ENCODE data around the gene USP10. TPM values are rescaled to one million over a fixed set of nuclear protein-coding genes. Genes with fewer than 3 reads are reported as not detected.

USP10 gene
- total RNA-seq, 1 donor from 2014 or later = 62.7 TPM

DNA sequence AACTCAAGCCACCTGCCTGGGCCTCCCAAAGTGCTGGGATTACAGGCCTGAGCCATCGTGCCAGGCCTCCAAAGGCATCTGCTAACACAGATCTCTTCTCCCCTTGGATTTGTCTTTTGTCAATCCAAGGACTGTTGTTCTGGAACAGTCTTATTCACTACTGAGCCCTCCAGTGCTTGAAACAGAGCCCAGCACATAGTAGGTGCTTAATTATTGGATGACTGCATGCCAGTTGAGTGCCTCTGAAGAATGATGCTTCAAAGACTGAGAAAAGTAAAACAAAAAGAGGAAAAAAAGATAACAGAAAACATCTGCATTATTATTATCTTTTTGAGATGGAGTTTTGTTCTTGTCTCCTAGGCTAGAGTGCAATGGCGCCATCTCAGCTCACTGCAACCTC, 118.3 kb downstream of the USP10 start:
- Histone ChIP-seq H3K27me3 (ENCODE audit: low read depth) (peaks cover 13% of the 10 kb centered on the region), H3K4me3 (no peak overlapping the region), H3K36me3 (no peaks in the 10 kb centered on the region), H3K4me1 (peaks cover 10% of the 10 kb centered on the region), H3K27ac (no peak overlapping the region), H3K9me3 (no peaks in the 10 kb centered on the region)
- intact Hi-C loops (cut with DNase I) = no loop called here
- no peak for DNase-seq
- TF ChIP-seq, protein P1, sequence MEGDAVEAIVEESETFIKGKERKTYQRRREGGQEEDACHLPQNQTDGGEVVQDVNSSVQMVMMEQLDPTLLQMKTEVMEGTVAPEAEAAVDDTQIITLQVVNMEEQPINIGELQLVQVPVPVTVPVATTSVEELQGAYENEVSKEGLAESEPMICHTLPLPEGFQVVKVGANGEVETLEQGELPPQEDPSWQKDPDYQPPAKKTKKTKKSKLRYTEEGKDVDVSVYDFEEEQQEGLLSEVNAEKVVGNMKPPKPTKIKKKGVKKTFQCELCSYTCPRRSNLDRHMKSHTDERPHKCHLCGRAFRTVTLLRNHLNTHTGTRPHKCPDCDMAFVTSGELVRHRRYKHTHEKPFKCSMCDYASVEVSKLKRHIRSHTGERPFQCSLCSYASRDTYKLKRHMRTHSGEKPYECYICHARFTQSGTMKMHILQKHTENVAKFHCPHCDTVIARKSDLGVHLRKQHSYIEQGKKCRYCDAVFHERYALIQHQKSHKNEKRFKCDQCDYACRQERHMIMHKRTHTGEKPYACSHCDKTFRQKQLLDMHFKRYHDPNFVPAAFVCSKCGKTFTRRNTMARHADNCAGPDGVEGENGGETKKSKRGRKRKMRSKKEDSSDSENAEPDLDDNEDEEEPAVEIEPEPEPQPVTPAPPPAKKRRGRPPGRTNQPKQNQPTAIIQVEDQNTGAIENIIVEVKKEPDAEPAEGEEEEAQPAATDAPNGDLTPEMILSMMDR (IDR thresholded peaks at IDR 0.05) = no peak
- no peak for ATAC-seq

DNA sequence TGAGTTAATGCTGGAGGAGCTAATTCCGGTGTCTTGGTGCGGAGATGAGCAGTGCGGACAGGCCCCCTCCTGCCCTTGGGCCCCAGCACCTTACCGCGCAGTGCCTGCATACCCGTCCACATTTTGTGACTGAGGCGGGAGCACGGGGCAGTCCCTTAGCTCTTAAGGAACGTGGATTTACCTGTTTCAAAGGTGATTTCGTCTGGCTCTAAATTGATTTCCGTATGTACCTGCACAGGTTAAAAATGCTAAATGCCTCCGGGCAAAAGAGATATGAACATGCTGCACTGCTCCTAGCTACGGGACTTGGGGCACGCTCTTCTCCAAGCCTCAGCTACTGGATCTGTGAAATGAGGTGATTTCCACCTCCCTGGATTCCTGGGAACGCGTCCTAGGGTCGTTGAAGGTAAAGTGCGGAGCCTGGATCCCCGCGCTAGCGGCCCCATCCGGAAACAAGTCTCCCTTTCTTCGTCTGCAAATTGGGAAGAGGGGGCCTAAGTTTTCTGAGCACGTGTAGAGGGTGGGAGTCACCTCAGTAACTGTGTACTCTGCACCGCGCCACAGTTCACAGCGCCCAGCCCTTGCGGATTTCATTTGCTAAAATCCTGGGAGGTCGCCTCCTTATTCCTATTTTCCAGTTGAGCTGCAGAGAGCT, 119.3 kb downstream of the USP10 start:
- ATAC-seq (peak in 1 of 2 donors; percentile 3), DNase-seq (no peak)
- Histone ChIP-seq H3K36me3 (no peaks in the 10 kb centered on the region), H3K4me1 (peaks cover 20% of the 10 kb centered on the region), H3K9me3 (no peaks in the 10 kb centered on the region), H3K4me3 (peak overlapping the region; percentile 61), H3K27me3 (ENCODE audit: low read depth) (peaks cover 17% of the 10 kb centered on the region), H3K27ac (no peak overlapping the region)
- TF ChIP-seq, protein P1 (IDR thresholded peaks at IDR 0.05) = no peak
- intact Hi-C loops (cut with DNase I) = no loop called here

DNA sequence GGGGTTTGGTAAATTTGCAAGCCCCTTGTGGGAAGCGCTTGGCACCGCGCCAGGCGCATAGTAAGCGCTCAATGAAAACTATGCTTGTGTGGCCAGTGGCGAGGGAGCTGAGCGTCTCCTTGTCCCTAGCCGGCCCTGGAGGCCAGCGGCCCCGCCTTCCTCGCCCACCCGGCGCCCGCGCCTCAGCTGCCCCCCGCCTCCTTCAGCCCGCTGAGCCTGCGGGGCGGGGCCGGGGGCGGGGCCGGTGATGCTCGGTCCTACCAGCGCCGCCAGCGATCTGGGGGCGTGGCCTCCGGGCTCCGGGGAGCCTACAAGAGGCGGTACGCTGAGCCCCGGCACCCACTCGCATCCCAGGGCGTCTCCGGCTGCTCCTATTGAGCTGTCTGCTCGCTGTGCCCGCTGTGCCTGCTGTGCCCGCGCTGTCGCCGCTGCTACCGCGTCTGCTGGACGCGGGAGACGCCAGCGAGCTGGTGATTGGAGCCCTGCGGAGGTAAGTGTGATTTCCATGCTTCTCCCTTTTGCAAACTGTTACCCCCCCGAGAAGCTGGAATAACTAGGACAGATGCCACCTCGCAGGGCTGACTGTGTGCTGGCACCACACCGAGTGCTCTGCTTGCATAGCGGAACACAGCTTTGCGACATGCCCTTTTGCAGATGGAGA, 120.0 kb downstream of the USP10 start, which contains the start of gene CRISPLD2:
Gene CRISPLD2 (plus strand): TSS at position 342 of the 661 bp plus-strand sequence. CDS start 18,511 bp downstream, outside the sequence.
- H3K4me1 ChIP-seq = peaks cover 25% of the 10 kb centered on the region
- peak within 1 kb of the TSS; percentile 61 for H3K4me3 ChIP-seq
- peak within 1 kb of the TSS; percentile 73 for H3K27ac ChIP-seq
- intact Hi-C loops (cut with DNase I) = no loop called here
- peaks cover 17% of the 10 kb centered on the region for H3K27me3 ChIP-seq (ENCODE audit: low read depth)
- ATAC-seq = peak; percentile 92 to 95
- H3K9me3 ChIP-seq = no peaks in the 10 kb centered on the region
- TF ChIP-seq, protein P1 (IDR thresholded peaks at IDR 0.05) = no peak
- peak; percentile 96 for DNase-seq
- H3K36me3 ChIP-seq = no peaks in the 10 kb centered on the region

DNA sequence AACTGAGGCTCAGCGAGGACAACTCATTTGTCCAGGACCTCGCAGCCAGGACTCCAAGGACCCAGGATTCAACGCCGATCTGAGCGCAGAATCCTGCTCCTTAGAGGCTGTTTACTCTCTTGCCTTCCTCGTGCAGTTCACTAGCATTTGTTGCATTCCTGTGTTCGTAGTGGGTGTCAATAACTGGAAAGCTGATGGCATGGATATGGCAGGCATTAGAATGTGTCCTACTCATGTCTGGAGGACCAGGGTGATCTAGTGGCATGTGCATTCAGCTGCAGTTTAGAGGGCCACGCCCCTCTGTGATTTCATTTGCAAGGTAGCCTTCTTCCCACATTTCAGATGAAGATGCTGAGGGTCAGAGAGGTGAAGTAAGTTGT, 120.5 kb downstream of the USP10 start:
- Histone ChIP-seq H3K27ac (peak overlapping the region; percentile 73), H3K4me3 (peak overlapping the region; percentile 61), H3K27me3 (ENCODE audit: low read depth) (peaks cover 17% of the 10 kb centered on the region), H3K9me3 (no peaks in the 10 kb centered on the region), H3K4me1 (peaks cover 25% of the 10 kb centered on the region), H3K36me3 (no peaks in the 10 kb centered on the region)
- TF ChIP-seq, protein P1 (IDR thresholded peaks at IDR 0.05) = no peak
- no peak for ATAC-seq
- DNase-seq = no peak
- intact Hi-C loops (cut with DNase I) = no loop called here

DNA sequence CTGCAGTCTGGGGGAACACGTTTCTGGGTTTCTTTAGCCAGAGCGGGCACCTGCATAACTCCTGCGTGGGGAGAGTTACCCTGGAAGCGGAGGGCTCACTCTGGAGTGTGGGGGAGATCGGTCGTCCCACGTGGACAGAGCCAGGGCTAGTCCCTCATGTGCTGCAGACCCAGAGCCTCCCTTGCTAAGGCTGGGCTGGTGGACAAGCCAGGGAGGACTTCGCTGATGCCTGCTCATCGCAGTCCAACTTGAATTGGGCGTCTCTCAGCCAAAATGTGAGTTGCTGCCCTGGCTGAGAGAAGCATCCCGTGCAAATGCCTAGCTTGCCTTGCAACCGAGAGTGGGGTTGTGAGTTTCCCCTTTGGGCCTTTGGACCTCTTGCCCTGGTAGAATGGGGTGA, 121.0 kb downstream of the USP10 start:
- no peak for DNase-seq
- intact Hi-C loops (cut with DNase I) = no loop called here
- Histone ChIP-seq H3K4me3 (peak overlapping the region; percentile 61), H3K4me1 (peaks cover 25% of the 10 kb centered on the region), H3K9me3 (no peaks in the 10 kb centered on the region), H3K27me3 (ENCODE audit: low read depth) (peaks cover 17% of the 10 kb centered on the region), H3K36me3 (no peaks in the 10 kb centered on the region), H3K27ac (peak overlapping the region; percentile 73)
- TF ChIP-seq, protein P1 (IDR thresholded peaks at IDR 0.05) = no peak
- ATAC-seq = no peak
